GM21576 (cell line): Measurements from ENCODE around the gene GSK3B.

Source experiments
- ATAC-seq: cut with Tn5 transposase; IDR thresholded peaks from one replicate; pipeline ENCODE4 v1.9.1; 2021; ENCODE audit warnings: mild to moderate bottlenecking, moderate library complexity; ENCODE audit not compliant: unreplicated experiment

The GSK3B gene

GRCh38 chr3:119790369-119790768, 303.9 kb downstream of the GSK3B start:
- ATAC-seq: no peak

GRCh38 chr3:119786409-119786808, 307.8 kb downstream of the GSK3B start:
- no peak for ATAC-seq

GRCh38 chr3:119783883-119784282, 310.4 kb downstream of the GSK3B start:
- no peak for ATAC-seq

- no peak for ATAC-seq
These were observed 311.0 kb downstream of the GSK3B start for GRCh38 chr3:119783255-119783654.

- ATAC-seq: no peak
These were observed 311.8 kb downstream of the GSK3B start for GRCh38 chr3:119782460-119782859.

GRCh38 chr3:119781330-119782198, 312.7 kb downstream of the GSK3B start, which contains the start of gene NR1I2:
NR1I2 (plus strand) TSS chr3:119782101.
- ATAC-seq: no peak

- ATAC-seq: peak; percentile 56
These were observed 314.4 kb downstream of the GSK3B start for GRCh38 chr3:119779731-119780383.

GRCh38 chr3:119778811-119779210, 315.4 kb downstream of the GSK3B start:
- no peak for ATAC-seq

GRCh38 chr3:119778176-119778575, 316.1 kb downstream of the GSK3B start:
- ATAC-seq: no peak

- ATAC-seq: no peak
These were observed 317.9 kb downstream of the GSK3B start for GRCh38 chr3:119776304-119776703.

- ATAC-seq: peak; percentile 89
These were observed 319.8 kb downstream of the GSK3B start for GRCh38 chr3:119774444-119774843.
